ENCODE measurements around the gene MS4A14. TPM values are rescaled to one million over a fixed set of nuclear protein-coding genes. Genes with fewer than 3 reads are reported as not detected.

The MS4A14 gene
- total and polyA plus RNA-seq, 2 of the 8 experiments (the other 6 are each of a cell fraction or from before 2014, with no cell fraction given) = not detected

DNA sequence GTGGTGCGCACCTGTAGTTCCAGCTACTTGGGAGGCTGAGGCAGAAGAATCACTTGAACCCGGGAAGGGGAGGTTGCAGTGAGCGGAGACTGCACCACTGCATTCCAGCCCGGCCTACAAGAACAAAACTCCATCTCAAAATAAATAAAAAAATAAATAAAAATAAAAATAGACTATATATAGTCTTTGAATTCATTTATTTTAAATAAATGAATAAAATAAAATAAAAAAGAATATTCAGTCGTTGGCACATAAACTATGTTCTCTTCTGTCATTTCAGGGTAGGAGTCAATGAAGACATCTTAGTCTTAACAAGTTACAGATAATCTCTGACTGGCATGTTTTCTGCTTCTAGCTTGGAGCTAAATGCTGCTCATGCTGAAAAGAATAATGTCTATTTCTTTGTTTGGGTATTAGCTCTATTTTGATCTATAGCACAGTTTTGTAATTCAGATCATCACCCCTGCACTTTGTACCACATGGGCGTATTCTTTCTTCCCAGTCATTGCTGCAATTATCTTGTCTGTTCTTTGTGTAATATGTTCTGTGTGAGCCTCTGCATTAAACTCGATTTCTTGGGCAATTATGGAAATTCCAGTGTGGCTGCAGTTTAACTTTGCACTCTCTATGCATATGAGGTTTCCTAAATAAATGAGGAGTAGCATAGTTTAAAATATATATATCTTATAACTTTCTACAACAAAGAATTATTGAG lies 1.4 kb upstream of the MS4A14 start:
- no peaks in the 10 kb centered on the region for H4K20me1 ChIP-seq (replicated peaks in 1 of 2; ENCODE audit: control insufficient read depth in 1 of 2, insufficient read depth in 2 of 2, low read length in 2 of 2)
- H3K18ac ChIP-seq (ENCODE audit: extremely low read depth, low read length) = no peak overlapping the region
- no peak overlapping the region for H4K5ac ChIP-seq (ENCODE audit: insufficient read length, low read depth, low read length)
- H2BK20ac ChIP-seq (ENCODE audit: low read length) = no peak overlapping the region
- no peak overlapping the region for H2AFZ ChIP-seq (ENCODE audit: low read length)
- no peak overlapping the region for H3K14ac ChIP-seq (ENCODE audit: insufficient read length)
- no peak overlapping the region for H3K4me2 ChIP-seq (ENCODE audit: insufficient read depth in 1 of 2, low read depth in 2 of 2, low read length in 2 of 2)
- DNase-seq (ENCODE audit: low read depth in 1 of 2, low spot score in 2 of 2) (no peak), FAIRE-seq (no peak)
- no peak overlapping the region for H2BK120ac ChIP-seq (replicated peaks; ENCODE audit: low read depth, low read length)
- H4K91ac ChIP-seq (replicated peaks; ENCODE audit: insufficient read length, low read length) = no peak overlapping the region
- H3K27me3 ChIP-seq (replicated peaks in 1 of 4; ENCODE audit: control insufficient read depth in 3 of 4, extremely low read depth in 1 of 4, insufficient read depth in 3 of 4, low read length in 3 of 4) = no peaks in the 10 kb centered on the region
- H4K8ac ChIP-seq (ENCODE audit: extremely low read depth, insufficient read depth, low read length) = no peak overlapping the region
- H2BK12ac ChIP-seq (ENCODE audit: low read depth, low read length) = no peak overlapping the region
- H3K79me1 ChIP-seq (ENCODE audit: low read depth, low read length) = no peaks in the 10 kb centered on the region
- no peaks in the 10 kb centered on the region for H3K9me3 ChIP-seq (ENCODE audit: insufficient read depth in 2 of 2, low read depth in 1 of 2, low read length in 1 of 2)
- no peak overlapping the region for H2BK15ac ChIP-seq (ENCODE audit: low read length)
- H3K23me2 ChIP-seq (ENCODE audit: low read depth, low read length) = no peaks in the 10 kb centered on the region
- H3K4me3 ChIP-seq (ENCODE audit: extremely low read depth in 1 of 4, insufficient read depth in 2 of 4, low read depth in 3 of 4, low read length in 4 of 4) = no peak overlapping the region
- no peak overlapping the region for H3K27ac ChIP-seq (ENCODE audit: low read depth, low read length)
- H3K4ac ChIP-seq (replicated peaks; ENCODE audit: insufficient read length, low read depth, low read length) = no peak overlapping the region
- WGBS, 2 experiments (ENCODE audit: extremely low coverage in 1 of 2, insufficient coverage in 1 of 2, insufficient read length in 1 of 2, insufficient replicate concordance in 2 of 2, low coverage in 1 of 2, low lambda C conversion rate in 2 of 2, missing lambda C conversion rate in 1 of 2) = 92% methylated on average over 7 of the region's 7 CpGs; no CpG with 5 or more reads in 1 of the 2 experiments
- no peak overlapping the region for H2BK5ac ChIP-seq (ENCODE audit: low read depth, low read length)
- H3K79me2 ChIP-seq (ENCODE audit: control insufficient read depth in 1 of 2, insufficient read depth in 2 of 2, low read length in 2 of 2) = no peaks in the 10 kb centered on the region
- no peaks in the 10 kb centered on the region for H3K36me3 ChIP-seq (ENCODE audit: control insufficient read depth in 2 of 4, insufficient read depth in 4 of 4, low read length in 3 of 4)
- POLR2A ChIA-PET (ENCODE audit: partially characterized antibody) = no interaction called here
- H3K9ac ChIP-seq (replicated peaks in 1 of 4; ENCODE audit: extremely low read depth in 1 of 4, low read depth in 3 of 4, low read length in 3 of 4) = no peak overlapping the region
- H3K4me1 ChIP-seq (replicated peaks in 1 of 4; ENCODE audit: control insufficient read depth in 3 of 4, insufficient read depth in 4 of 4, low read length in 3 of 4) = 0 out of 7 replicates have a peak, but pooled peaks cover 0 to 2% (median 0%) of the 10 kb centered on the region in 4 experiments
- CTCF ChIA-PET (ENCODE audit: partially characterized antibody) = interaction anchor here (0.6 to 0.7 kb wide), 2 partner anchors 8 to 555 kb away, joined by 3 to 4 read pairs; no protein-coding TSS in a partner anchor
- H3K23ac ChIP-seq (ENCODE audit: insufficient read length) = no peak overlapping the region
- H3K56ac ChIP-seq (replicated peaks; ENCODE audit: insufficient read length, low read depth, low read length) = no peak overlapping the region
- no peak overlapping the region for H2AK5ac ChIP-seq (ENCODE audit: low read depth, low read length)
- no peak for TF ChIP-seq RNF2 (IDR thresholded peaks at IDR 0.05; ENCODE audit: borderline replicate concordance, low read depth, low read length, missing control alignments, poor library complexity, severe bottlenecking)
- no peak for TF ChIP-seq HDAC2 (IDR thresholded peaks at IDR 0.05; ENCODE audit: borderline replicate concordance in 1 of 2, low read depth in 2 of 2, low read length in 2 of 2)
- TF ChIP-seq SRF (IDR thresholded peaks at IDR 0.05; ENCODE audit: low read depth, low read length) = no peak
- no peak for TF ChIP-seq EP300 (IDR thresholded peaks at IDR 0.05; ENCODE audit: borderline replicate concordance in 1 of 2, low read depth in 2 of 2, low read length in 2 of 2)
- TF ChIP-seq, protein P1, sequence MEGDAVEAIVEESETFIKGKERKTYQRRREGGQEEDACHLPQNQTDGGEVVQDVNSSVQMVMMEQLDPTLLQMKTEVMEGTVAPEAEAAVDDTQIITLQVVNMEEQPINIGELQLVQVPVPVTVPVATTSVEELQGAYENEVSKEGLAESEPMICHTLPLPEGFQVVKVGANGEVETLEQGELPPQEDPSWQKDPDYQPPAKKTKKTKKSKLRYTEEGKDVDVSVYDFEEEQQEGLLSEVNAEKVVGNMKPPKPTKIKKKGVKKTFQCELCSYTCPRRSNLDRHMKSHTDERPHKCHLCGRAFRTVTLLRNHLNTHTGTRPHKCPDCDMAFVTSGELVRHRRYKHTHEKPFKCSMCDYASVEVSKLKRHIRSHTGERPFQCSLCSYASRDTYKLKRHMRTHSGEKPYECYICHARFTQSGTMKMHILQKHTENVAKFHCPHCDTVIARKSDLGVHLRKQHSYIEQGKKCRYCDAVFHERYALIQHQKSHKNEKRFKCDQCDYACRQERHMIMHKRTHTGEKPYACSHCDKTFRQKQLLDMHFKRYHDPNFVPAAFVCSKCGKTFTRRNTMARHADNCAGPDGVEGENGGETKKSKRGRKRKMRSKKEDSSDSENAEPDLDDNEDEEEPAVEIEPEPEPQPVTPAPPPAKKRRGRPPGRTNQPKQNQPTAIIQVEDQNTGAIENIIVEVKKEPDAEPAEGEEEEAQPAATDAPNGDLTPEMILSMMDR (IDR thresholded peaks at IDR 0.05; ENCODE audit: control extremely low read depth in 1 of 3, insufficient read depth in 1 of 3, low read depth in 1 of 3, low read length in 3 of 3) = no peak
- no peak for TF ChIP-seq GTF2F1 (IDR thresholded peaks at IDR 0.05; ENCODE audit: borderline replicate concordance, low read depth, low read length)
- TF ChIP-seq POU5F1 (IDR thresholded peaks at IDR 0.05; ENCODE audit: low read depth, low read length) = no peak
- no peak for TF ChIP-seq NRF1 (IDR thresholded peaks at IDR 0.05; ENCODE audit: low read depth, low read length)
- TF ChIP-seq GABPA (IDR thresholded peaks at IDR 0.05; ENCODE audit: borderline replicate concordance, insufficient read depth, low read length) = no peak

All from H1 (cell line).